Right renal pelvis (tissue), 4 donors: ENCODE results near the gene CTIF. TPM values are rescaled to one million over a fixed set of nuclear protein-coding genes. Genes with fewer than 3 reads are reported as not detected.

ENCODE experiments used
- DNase-seq, 4 donors: peaks; one replicate each; pipeline ENCODE4 v3.0.0-alpha.2; 2013; ENCODE audit warnings: low read depth in 4 of 4, low spot score in 3 of 4, missing footprints in 1 of 4
- polyA plus RNA-seq, 4 donors: library from polyadenylated mRNA; unstranded; fragments of 120-200 nt; gene quantifications; one replicate each; pipeline ENCODE4 v1.2.1, GENCODE V29; 2013; ENCODE audit not compliant: insufficient read length in 4 of 4

The CTIF gene
- polyA plus RNA-seq, 4 donors = 19.1 to 21.8 (median 21.7) TPM

DNA sequence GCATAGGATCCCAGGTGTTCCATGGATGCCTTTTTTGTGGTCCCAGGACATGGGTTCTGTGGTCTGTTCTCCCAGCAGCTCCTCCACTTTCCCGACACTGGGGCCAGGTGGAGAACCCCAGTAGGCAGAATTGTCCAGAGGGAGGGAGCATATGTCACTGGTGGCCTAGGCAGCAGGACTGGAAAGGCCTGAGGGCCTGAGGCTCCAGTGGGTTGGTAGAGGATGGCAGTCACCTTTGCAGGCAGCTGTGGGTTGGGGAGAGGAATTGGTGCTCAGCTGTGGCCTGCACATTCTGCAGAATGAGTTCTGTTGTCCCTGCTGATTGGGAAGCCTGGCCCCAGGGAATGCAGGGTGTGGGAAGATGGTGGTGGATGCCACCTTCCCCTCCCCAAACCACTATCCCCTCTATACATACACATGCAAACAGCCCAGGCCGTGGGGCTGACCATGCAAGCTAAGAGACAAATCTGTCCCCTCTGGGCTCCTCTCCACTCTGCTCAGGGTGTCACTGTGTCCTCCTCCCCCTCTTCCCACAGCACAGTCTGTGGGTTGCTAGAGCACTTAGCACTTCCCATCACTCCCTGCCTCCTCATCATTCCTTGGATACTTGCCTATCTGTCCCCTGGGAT, 11.4 kb downstream of the CTIF start:
- DNase-seq = no peak

DNA sequence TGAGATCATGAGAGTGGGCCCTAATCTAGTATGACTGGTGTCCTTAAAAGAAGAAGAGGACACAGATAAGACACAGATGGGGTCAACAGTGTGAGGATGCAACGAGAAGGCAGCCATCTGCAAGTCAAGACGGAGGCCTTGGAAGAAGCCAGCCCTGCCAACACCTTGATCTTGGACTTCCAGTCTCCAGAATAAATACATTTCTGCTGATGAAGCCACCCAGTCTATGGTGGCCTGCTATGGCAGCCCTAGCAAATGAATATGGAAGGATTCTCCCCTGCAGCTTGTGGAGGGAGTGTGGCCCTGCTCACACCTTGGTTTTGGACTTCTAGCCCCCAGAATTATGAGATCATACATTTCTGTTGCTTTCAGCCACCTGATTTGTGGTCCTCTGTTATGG, 12.3 kb downstream of the CTIF start:
- DNase-seq = no peak

DNA sequence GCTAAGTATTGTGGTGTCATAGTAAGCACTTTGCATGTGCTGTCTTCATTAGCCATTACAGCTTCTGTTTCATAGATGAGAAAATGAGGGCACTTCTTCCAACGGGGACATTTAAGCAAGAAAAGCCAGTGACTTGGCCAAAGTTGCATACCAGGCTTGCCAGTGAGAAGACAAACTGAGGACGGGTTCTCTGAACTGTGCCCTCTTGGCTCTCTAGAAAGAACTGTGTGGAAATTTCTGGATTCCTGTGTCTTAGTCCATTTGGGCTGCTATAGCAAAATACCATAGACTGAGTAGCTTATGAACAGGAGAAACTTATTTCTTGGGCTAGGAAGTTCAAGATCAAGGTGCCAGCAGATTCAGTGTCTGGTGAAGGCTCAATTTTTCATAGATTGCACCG, 13.3 kb downstream of the CTIF start:
- DNase-seq = no peak

DNA sequence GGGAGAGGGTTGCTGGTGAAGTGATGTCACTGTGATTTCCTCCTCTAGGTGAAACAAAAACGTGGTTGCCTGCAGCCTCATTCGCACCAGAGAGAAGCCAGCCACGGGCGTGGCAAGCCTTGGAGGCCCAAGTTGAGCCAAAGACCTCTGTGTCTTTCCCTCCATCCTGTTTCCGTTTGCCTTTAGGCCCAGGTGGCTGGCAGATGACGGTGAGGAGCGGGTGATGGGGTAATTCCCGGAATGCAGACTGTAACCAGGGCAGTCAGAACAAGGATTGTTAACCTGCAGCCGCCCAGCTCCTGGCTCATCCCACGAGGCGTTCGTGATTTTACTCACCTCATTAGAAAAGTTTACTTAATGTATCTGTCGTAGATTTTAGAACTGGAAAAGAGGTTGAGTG, 14.4 kb downstream of the CTIF start:
- no peak for DNase-seq

DNA sequence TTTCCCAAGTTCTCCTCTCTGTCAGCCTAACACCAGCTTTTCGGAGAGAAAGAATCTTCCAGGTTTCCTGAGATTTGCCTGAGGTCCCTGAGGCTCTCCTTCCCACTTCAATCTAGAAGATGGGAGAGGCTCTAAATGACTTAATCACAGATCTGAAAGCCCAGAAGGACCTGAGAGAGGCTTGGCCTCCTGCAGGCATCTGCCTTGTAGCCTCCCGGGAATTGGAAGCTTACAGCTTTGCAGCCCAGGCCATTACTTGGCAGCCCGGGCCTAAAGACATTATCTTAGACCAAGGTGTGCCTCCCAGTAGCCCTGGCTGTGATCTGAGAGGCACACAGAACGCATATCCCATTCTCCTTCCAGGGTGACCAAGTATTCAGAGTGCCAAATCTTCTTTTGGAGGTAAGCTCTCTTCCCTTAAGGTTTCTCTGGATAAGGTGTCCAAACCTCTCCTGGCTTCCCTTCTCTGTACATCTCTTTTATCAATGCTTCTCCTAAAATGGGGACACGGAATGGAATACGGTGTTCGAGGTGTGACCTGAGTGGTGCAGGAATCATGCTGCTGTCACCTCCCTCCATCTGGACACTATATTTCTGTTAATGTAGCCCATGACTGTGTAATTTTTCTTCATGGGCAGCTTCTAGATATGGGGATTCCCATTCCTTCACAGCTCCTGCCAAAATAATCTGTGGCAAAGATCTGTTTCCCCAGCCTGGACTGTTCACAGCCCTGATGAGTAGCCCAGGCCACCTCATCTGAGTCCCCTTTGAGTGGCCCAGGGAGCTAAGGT, 16.0 kb downstream of the CTIF start:
- no peak for DNase-seq

DNA sequence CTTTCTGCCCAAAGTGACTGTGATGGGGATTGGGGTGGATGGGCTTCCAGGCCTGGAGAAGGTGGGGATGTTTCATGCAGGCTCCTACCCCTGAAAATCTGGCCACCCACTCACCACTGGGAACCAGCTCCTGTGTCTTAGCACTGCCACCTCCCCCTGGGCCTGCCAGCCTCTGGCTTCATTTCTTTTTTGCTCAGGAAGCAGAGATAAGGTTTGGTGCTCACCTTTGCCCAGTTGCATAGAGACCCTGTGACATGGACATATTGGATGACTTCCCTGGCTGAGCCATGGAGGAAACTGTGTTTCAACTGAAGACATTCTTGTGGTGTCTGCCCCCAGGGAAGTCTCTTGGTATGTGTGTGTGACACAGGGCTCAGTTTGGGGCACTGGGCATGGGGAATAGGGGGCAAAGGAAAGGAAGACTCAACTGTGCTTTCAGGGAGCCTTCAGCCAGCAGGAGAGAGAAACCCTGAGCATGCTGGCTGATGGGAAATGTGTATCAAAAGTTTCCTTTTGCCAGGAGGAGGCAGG, 16.7 kb downstream of the CTIF start:
- no peak for DNase-seq

DNA sequence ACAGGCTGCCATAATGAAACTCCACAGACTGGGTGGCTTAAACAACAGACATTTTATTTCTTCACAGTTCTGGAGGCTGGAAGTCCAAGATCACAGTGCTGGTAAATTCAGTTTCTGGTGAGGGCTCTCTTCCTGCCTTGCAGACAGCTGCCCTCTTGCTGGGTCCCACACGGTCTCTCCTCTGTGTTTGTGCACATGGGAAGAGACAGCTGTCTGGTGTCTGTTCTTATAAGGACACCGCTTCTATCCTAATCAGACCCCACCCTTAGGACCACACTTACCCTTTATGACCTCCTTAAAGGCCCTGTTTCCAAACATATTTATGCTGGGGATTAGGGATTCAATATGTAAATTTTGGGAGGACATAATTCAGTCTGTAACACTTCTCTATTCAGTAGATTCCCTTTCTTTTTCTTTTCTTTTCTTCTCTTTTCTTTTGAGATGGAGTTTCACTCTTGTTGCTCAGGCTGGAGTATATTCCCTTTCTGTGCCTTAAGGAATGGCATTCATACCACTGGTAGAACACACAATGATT, 18.9 kb downstream of the CTIF start:
- no peak for DNase-seq

DNA sequence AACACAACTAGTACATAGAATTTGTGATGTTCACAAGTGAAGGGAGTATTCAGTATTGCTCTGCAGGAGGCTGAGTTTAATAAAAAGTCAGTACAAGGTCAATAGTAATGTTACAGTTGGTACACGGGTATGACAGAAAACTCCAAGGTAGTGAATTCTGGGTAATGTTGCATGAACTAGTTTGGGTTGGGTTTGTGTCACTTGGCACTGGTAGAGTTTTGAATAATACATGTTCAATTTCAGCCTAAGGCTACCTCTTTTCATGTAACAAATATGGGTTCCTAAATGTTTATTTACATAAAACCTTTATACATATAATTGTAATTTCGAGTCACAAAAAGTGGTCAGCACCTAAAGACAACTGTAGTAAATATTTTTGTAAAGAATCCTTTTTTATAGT, 19.4 kb downstream of the CTIF start:
- no peak for DNase-seq

DNA sequence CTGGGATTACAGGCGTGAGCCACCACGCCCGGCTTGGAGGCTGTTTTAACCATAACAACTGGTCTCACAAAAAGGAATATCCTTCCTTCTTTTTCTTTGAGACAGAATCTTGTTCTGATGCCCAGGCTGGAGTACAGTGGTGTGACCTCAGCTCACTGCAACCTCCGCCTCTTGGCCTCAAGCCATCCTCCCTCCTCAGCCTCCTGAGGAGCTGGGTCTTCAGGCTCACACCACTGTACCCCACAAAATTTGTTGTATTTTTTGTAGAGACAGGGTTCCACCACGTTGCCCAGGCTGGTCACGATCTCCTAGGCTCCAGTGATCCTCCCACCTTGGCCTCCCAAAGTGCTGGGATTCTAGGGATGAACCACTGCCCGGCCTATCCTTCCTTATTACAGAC, 21.7 kb downstream of the CTIF start:
- no peak for DNase-seq

DNA sequence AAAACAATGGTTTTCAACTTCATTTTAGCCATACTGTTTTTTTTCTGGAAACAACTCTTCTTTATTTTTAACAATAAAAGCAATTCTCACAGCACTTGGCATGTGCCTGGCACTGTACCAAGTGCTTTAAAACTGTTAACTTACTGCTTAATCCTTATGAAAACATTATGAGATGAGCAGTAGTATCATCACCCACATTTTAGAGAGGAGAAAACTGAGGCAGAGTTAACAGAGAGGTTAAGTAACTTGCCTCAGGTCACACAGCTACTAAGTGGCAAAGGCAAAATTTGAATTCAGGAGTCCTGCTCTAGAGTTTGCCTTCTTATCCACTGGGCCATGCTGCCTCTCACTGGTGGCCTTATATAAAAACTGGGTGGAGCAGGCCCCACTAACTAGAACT, 23.2 kb downstream of the CTIF start:
- DNase-seq = no peak

DNA sequence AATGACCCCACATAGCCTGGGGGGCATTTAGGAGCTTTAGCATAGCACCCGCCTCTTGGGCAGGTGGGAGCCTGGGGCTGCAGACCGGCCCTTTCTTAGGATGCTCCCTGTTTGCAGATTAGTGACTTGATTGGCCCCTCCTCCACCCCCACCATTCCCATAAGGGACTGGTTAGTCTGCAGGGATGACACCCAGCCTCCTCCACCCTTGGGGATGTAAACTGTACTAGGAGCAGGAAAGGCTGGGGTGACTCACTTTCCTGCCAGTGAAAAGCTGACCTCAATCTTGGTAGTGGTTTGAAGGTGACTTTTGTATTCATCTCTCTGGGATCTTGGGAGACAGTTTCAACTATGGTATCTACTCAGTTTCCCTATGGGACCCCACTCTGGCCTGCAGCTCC, 24.2 kb downstream of the CTIF start:
- no peak for DNase-seq

DNA sequence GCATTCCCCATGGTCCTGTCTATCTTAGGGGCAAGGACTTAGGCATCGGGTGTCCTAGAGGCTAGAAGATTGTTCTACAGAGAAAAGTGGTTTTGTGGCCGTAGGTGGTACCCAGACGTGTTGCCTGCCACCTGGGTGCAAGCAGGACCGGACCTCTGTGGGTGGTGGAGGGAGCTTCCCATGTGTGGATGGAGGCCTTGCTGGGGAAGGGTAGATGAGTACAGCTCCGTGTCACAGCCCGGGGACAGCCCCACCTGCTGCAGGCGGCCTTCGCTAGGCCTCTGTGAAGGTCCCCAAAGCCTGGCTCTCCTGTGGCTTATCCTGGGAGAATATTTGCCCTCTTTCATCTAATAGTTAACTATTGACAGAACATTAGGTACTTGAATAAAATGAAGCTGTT, 25.3 kb downstream of the CTIF start:
- no peak for DNase-seq

DNA sequence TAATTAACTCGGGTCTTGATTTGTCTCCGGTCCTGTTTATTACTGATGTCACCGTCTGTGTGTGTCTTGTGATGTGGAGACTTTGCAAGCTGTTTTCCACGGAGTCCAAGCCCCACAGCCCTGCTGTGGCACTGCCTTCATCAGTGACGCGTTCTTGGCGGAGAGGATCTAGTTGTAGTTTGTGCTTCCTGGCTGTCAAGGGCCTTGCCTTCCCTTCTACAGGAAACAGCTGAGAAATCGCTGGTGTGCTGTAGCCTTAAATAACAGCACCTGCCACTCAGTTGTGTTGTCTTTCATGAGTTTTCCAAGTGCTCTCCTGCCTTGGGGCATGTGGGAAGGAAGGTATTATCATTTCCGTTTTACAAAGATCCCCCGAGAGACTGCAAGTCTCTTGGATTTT, 26.3 kb downstream of the CTIF start:
- no peak for DNase-seq

DNA sequence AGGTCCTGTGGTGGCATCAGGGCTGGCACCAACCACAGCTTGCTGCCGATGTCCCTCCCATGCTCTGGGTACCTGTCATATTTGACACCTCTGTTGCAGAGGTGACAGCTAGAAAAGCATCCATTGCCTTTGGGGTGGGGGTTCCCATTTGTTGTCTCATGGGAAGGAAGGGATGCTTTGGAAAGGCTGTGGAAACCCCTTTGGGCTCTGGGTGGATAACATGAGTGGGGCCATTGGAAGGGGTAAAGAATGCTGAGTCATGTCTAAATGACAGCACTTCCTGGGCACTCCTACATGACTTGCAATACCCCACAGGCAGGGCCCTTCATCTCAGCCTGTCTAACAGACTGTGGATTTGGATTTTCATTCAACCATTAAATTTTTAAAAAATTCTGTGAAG, 27.8 kb downstream of the CTIF start:
- no peak for DNase-seq

DNA sequence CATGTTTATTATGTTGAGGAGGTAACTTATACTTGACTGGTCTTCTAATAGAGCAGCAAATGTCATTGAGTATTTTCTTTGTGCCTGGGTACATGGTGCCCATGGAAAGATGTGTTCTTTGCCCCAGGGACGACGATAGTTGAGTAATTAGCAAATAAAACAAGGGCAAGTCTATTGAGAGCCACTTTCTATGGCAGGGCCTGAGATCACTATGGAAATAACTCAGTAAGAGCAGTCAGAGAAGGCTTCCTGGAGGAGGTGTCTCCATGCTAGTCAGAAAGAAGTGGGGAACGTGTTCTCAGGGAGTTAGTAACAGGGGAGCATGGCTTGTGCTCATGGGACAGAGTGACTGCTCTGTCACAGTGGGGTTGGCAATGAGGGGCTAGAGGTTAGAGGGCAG, 28.6 kb downstream of the CTIF start:
- DNase-seq = no peak

DNA sequence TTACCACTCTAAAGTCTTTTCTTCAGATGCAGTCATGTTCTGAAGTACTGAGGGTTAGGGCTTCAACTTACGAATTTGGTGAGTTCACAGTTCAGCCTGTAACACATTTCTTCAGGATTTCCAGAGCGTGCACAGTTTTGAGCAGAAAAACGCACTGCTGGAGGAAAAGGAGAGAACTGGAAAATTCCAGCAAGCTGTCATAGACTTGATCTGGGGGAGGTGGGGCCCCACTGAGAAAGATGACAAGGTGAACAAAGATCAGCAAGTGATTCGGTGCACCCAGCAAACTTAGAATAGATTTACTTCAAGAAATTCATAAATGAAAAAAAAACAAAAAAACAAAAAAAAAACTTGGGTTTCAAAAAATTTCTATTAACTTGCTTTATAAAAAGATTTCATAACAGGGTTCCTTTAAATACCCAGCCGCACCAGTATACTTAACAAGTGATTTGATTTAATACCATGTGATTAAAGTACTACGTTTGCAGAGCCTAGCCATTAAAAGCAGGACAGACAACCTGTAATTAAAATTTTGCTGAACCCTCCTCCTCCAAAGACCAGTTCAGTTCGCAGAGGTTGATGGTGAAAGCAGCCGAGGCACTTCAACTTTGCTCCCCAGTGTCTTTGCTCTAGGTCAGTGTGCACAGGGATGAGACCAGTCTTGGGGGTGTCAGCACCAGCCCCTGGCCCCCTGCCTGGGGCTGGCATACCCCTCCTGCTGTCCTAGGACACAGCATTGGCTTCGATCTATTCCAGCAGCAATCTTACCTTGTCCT, 30.5 kb downstream of the CTIF start:
- DNase-seq = no peak

DNA sequence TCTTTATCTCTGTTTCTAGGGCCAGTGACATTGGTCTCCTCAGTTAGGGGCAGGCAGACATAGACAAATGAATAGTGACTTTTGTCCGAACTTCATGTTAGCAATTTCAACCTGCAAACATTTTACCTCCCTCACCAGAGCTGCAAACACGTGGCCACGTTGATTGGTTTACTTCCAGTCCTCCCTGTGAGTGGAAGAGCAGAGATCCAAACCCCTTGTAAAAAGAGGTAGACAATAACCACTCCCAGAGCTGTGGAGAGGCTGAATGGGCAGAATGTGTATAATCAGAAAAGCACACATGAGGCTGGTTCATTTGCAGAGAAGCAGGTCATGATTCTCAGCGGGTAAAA, 31.1 kb downstream of the CTIF start:
- DNase-seq = no peak

DNA sequence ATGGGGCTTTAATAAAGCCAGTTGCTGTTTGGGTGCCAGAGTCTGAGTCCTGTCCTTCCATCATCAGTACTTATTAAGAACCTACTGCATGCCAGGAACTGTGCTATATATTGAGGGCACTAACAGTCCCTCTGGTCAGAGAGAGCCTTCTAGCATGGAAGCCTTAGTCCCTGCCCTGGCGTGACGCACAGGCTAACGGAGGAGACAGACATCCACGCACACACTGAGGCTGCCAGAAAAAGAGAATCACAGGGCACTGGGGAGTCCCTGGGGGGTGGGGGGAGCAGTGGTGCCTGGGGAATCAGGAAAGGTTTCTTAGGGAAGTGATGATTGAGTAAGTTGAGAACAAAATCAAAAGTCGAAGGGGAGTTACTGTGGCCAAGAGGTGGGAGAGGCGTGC, 31.5 kb downstream of the CTIF start:
- no peak for DNase-seq

DNA sequence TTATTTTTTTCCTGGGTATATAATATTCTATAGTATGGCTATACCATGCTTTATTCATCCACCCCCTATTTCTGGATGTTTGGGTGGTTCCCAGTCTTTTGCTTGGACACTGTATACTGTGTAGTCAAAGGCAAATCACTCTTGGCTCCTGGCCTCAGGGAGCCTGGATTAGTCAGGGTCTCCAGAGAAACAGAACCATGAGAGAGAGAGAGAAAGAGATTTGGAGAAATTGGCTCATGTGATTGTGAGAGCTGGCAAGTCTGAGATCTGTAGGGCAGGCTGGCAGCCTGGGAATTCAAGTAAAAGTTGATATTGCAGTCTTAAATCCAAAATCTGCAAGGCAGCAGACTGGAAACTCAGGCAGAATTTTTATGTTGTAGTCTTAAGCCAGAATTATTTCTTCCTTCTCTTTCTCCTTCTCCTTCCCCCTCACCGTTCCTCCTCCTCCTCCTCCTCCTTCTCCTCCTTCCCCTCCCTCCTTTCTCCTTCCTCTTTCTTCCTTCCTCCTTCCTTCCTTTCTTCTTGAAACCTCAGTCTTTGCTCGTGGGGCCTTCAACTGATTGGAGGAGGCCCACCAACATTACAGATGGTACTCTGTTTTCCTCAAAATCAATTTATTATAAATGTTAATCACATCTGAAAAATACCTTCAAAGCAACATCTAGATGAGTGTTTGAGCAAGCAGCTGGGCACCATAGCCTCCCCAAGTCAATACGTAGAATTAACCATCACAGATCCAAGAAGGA, 33.0 kb downstream of the CTIF start:
- no peak for DNase-seq

DNA sequence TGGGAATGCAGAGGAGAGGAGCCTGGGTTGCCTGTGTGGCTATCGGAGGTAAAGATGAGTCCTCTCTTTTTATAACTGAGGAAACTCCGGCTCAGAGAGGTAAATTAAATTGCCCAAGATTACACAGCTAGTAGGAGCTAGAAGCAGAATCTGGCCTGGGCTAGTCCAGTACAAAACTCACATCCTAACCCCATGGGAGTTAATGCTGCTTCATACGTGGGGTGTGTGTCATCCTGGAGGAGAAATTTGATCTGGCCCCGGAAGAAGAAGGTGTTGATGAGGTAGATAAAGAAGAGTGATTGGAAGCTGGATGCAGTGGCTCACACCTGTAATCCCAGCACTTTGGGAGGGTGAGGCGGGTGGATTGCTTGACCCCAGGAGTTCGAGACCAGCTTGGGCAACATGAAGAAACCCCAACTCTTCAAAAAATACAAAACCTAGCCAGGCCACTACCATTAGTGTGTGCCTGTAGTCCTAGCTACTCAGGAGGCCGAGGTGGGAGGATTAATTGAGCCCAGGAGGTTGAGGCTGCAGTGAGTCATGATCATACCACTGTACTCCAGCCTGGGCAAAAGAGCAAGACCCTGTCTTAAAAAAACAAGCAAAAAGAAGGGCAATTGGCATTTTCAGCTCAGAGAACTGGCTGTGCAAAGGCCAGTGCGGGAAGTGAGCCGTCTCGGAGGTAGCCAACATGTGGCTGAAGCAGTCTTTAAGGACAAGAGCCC, 33.7 kb downstream of the CTIF start:
- DNase-seq = no peak
